ENCODE data around the gene HSD17B8. TPM values are rescaled to one million over a fixed set of nuclear protein-coding genes. Genes with fewer than 3 reads are reported as not detected.

HSD17B8 gene
- total and polyA plus RNA-seq, 10 of the 15 experiments (the other 5 are each of a cell fraction or from before 2014, with no cell fraction given), result 3.1 to 54.3 (median 26.5) TPM

GRCh38 chr6:33161354-33162331 is 42.8 kb upstream of the HSD17B8 start (continued):
- TF ChIP-seq CREM (IDR thresholded peaks at IDR 0.05; ENCODE audit: low read depth) (no peak), CBX5 (IDR thresholded peaks at IDR 0.05; ENCODE audit: low read depth) (no peak), RB1 (IDR thresholded peaks at IDR 0.05; ENCODE audit: borderline replicate concordance) (peak; percentile 78; the same call in 1 of the 2 replicates), RAD21 (IDR thresholded peaks at IDR 0.05; ENCODE audit: insufficient read depth, low read depth, low read length) (peak; percentile 64), BCL11A (IDR thresholded peaks at IDR 0.05; ENCODE audit: low read depth, low read length) (no peak), MTA2 (IDR thresholded peaks at IDR 0.05; ENCODE audit: low read depth) (no peak), SMAD1 (IDR thresholded peaks at IDR 0.05; ENCODE audit: low read depth, partially characterized antibody) (no peak), CTCF (IDR thresholded peaks at IDR 0.05 in 2 of 3, conservative IDR thresholded peaks at IDR 0.05 in 1 of 3; ENCODE audit: control insufficient read depth in 2 of 3, extremely low read depth in 1 of 3, insufficient read depth in 1 of 3, low read depth in 3 of 3, low read length in 3 of 3) (peak; percentile 89 to 97 (median 96); a peak in 5 of 6 replicates), EGR1 (IDR thresholded peaks at IDR 0.05; ENCODE audit: borderline replicate concordance in 1 of 2, low read depth in 2 of 2, low read length in 2 of 2) (peak in 1 of 2 experiments; percentile 59; a peak in 1 of 3 replicates), EED (IDR thresholded peaks at IDR 0.05; ENCODE audit: low read depth) (no peak), TBL1XR1 (IDR thresholded peaks at IDR 0.05; ENCODE audit: low read depth, low read length) (no peak), MAX (IDR thresholded peaks at IDR 0.05; ENCODE audit: low read depth, low read length) (no peak; the same call in 1 of the 2 replicates), ZBTB11 (CRISPR knock-in tag; IDR thresholded peaks at IDR 0.05) (no peak), IRF5 (IDR thresholded peaks at IDR 0.05; ENCODE audit: borderline replicate concordance) (no peak), KAT2A (conservative IDR thresholded peaks at IDR 0.05; ENCODE audit: control insufficient read depth, low read depth, low read length) (no peak), CEBPZ (IDR thresholded peaks at IDR 0.05; ENCODE audit: low read depth, low read length) (no peak), IKZF1 (conservative IDR thresholded peaks at IDR 0.05) (peak; percentile 81), HCFC1 (IDR thresholded peaks at IDR 0.05; ENCODE audit: low read length) (no peak)
